Erythroblast (primary cell): ENCODE measurements around the gene ACTN2.

Source experiments
- GATA1 ChIP-seq: IDR thresholded peaks from 2 replicates; pipeline ENCODE4 v1.6.1; 2011; ENCODE audit warnings: low read depth, mild to moderate bottlenecking, control low read depth, low read length, moderate library complexity
- POLR2A ChIP-seq: IDR thresholded peaks from 2 replicates; pipeline ENCODE4 v1.6.1; 2011; ENCODE audit warnings: mild to moderate bottlenecking, low read length

GRCh38 chr1:236691348-236691747, 5.0 kb downstream of the ACTN2 start:
- TF ChIP-seq POLR2A (no peak), GATA1 (no peak)
